Measurements from ENCODE around the gene SPC25. TPM values are rescaled to one million over a fixed set of nuclear protein-coding genes. Genes with fewer than 3 reads are reported as not detected.

SPC25 gene
- polyA plus RNA-seq, 1 donor (not counting 4 experiments of a cell fraction or from before 2014, with no cell fraction given) = 7.1 TPM

DNA sequence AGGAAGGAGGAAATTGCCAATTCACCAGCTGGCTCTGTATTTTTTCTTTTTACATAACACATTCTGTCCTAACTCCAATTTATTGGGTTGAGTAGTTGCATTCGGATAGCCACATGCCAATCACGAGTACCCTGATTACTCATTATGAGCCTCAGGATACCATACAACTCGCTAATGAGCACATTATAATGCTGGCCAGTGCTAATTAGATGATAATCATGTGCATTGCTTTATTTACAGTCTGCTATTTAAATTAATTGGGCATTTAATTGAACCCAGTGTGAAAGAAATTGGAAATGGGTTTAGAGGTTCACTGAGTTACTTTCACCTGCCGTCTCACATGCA, 26.1 kb upstream of the SPC25 start:
- FAIRE-seq (no peak), DNase-seq (ENCODE audit: low read depth, low spot score) (no peak)
- Histone ChIP-seq H3K9me3 (ENCODE audit: control insufficient read depth, low read depth, low read length) (no peaks in the 10 kb centered on the region), H4K20me1 (ENCODE audit: control insufficient read depth, extremely low read depth, insufficient read depth, low read length) (no peaks in the 10 kb centered on the region), H3K27me3 (ENCODE audit: control insufficient read depth, extremely low read depth, insufficient read depth, low read length) (peaks cover 12% of the 10 kb centered on the region), H2AFZ (ENCODE audit: control insufficient read depth, low read length) (no peak overlapping the region), H3K4me2 (ENCODE audit: control insufficient read depth, extremely low read depth, insufficient read depth, low read depth, low read length) (no peak overlapping the region), H3K4me1 (ENCODE audit: control insufficient read depth, extremely low read depth, insufficient read depth, low read length) (no peaks in the 10 kb centered on the region), H3K9me1 (ENCODE audit: control insufficient read depth, extremely low read depth, insufficient read depth, low read length) (no peaks in the 10 kb centered on the region), H3K79me2 (ENCODE audit: control insufficient read depth, insufficient read depth, low read length) (no peaks in the 10 kb centered on the region), H3K9ac (ENCODE audit: control insufficient read depth, extremely low read depth, insufficient read depth, low read length) (no peak overlapping the region), H3K27ac (ENCODE audit: control insufficient read depth, insufficient read depth, low read length) (no peak overlapping the region), H3K36me3 (ENCODE audit: control insufficient read depth in 2 of 2, extremely low read depth in 1 of 2, insufficient read depth in 2 of 2, low read length in 2 of 2) (no peaks in the 10 kb centered on the region), H3K4me3 (ENCODE audit: control insufficient read depth in 2 of 3, extremely low read depth in 1 of 3, insufficient read depth in 2 of 3, low read depth in 1 of 3, low read length in 3 of 3) (no peak overlapping the region)
- dilution Hi-C loops (cut with MboI; ENCODE audit: extremely low pct_ligation_motif_present, low sequenced_read_pairs) = no loop called here
- TF ChIP-seq EZH2 (IDR thresholded peaks at IDR 0.05; ENCODE audit: low read length) = no peak
- TF ChIP-seq, protein P1, sequence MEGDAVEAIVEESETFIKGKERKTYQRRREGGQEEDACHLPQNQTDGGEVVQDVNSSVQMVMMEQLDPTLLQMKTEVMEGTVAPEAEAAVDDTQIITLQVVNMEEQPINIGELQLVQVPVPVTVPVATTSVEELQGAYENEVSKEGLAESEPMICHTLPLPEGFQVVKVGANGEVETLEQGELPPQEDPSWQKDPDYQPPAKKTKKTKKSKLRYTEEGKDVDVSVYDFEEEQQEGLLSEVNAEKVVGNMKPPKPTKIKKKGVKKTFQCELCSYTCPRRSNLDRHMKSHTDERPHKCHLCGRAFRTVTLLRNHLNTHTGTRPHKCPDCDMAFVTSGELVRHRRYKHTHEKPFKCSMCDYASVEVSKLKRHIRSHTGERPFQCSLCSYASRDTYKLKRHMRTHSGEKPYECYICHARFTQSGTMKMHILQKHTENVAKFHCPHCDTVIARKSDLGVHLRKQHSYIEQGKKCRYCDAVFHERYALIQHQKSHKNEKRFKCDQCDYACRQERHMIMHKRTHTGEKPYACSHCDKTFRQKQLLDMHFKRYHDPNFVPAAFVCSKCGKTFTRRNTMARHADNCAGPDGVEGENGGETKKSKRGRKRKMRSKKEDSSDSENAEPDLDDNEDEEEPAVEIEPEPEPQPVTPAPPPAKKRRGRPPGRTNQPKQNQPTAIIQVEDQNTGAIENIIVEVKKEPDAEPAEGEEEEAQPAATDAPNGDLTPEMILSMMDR (optimal IDR thresholded peaks at IDR 0.05 in 1 of 3, IDR thresholded peaks at IDR 0.05 in 1 of 3, conservative IDR thresholded peaks at IDR 0.05 in 1 of 3; ENCODE audit: extremely low read depth in 1 of 3, insufficient read depth in 2 of 3, low read length in 3 of 3) = no peak

DNA sequence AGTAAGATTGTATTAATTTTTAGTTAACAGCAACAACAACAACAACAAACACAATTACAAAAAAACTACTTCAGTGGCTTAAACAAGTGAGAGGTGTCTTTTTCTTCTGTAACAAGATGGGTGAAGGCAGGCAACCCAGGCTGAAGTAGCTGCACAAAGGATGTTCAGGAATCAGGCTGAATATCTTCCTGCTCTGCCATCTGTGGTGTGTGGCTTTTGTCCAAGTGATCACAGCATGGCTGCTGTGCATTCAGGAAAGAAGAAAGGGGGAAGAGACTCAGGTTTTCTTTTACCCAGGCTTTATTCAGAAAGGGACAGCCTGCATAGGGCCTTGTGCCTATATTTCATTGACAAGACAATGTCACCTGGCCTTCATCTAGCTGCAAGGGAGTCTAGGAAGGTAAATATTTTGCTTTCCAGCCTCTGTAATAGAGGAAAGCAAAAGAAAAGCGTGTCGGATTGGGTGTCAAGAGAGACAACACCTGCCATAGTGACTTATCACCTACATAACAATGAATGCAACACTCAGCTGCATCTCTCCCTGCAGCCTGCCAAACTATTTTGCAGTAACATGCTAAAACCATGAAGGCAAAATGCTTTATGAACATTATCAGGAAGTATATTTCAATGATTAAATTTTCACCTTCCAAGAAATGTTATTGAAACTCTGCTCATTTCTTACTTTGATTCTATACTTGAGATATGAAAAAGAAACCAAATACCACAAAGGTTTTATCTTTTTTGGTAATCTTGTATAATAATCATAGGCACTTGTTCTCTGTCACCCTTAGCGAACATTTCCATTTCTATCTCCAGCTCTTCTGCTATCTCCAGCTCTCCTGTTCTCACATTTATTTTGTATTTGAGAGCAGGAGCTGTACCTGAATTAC, 25.5 kb upstream of the SPC25 start:
- Histone ChIP-seq H3K79me2 (ENCODE audit: control insufficient read depth, insufficient read depth, low read length) (no peaks in the 10 kb centered on the region), H3K27ac (ENCODE audit: control insufficient read depth, insufficient read depth, low read length) (no peak overlapping the region), H3K4me2 (ENCODE audit: control insufficient read depth, extremely low read depth, insufficient read depth, low read depth, low read length) (no peak overlapping the region), H3K9ac (ENCODE audit: control insufficient read depth, extremely low read depth, insufficient read depth, low read length) (no peak overlapping the region), H3K4me1 (ENCODE audit: control insufficient read depth, extremely low read depth, insufficient read depth, low read length) (no peaks in the 10 kb centered on the region), H3K9me3 (ENCODE audit: control insufficient read depth, low read depth, low read length) (no peaks in the 10 kb centered on the region), H2AFZ (ENCODE audit: control insufficient read depth, low read length) (no peak overlapping the region), H3K36me3 (ENCODE audit: control insufficient read depth in 2 of 2, extremely low read depth in 1 of 2, insufficient read depth in 2 of 2, low read length in 2 of 2) (no peaks in the 10 kb centered on the region), H3K27me3 (ENCODE audit: control insufficient read depth, extremely low read depth, insufficient read depth, low read length) (peaks cover 12% of the 10 kb centered on the region), H4K20me1 (ENCODE audit: control insufficient read depth, extremely low read depth, insufficient read depth, low read length) (no peaks in the 10 kb centered on the region), H3K9me1 (ENCODE audit: control insufficient read depth, extremely low read depth, insufficient read depth, low read length) (no peaks in the 10 kb centered on the region), H3K4me3 (ENCODE audit: control insufficient read depth in 2 of 3, extremely low read depth in 1 of 3, insufficient read depth in 2 of 3, low read depth in 1 of 3, low read length in 3 of 3) (no peak overlapping the region)
- dilution Hi-C loops (cut with MboI; ENCODE audit: extremely low pct_ligation_motif_present, low sequenced_read_pairs) = no loop called here
- TF ChIP-seq, protein P1 (optimal IDR thresholded peaks at IDR 0.05 in 1 of 3, IDR thresholded peaks at IDR 0.05 in 1 of 3, conservative IDR thresholded peaks at IDR 0.05 in 1 of 3; ENCODE audit: extremely low read depth in 1 of 3, insufficient read depth in 2 of 3, low read length in 3 of 3) = no peak
- no peak for TF ChIP-seq EZH2 (IDR thresholded peaks at IDR 0.05; ENCODE audit: low read length)
- no peak for FAIRE-seq
- DNase-seq (ENCODE audit: low read depth, low spot score) = no peak
